Glomerular endothelial cell (primary cell): ENCODE measurements around the gene ITGA6. TPM values are rescaled to one million over a fixed set of nuclear protein-coding genes. Genes with fewer than 3 reads are reported as not detected.

ENCODE experiments used
- DNase-seq: peaks from one replicate; pipeline ENCODE4 v3.0.0-alpha.2; 2011; ENCODE audit warnings: low read depth, low spot score; ENCODE audit errors: extremely low read depth
- total RNA-seq: library from RNA; depleted of rRNA; stranded (reverse); fragments of >200 nt; gene quantifications from 2 replicates; pipeline ENCODE4 v1.2.3, GENCODE V29; 2015

ITGA6 gene
- total RNA-seq = 288 and 382 TPM in 2 replicates

DNA sequence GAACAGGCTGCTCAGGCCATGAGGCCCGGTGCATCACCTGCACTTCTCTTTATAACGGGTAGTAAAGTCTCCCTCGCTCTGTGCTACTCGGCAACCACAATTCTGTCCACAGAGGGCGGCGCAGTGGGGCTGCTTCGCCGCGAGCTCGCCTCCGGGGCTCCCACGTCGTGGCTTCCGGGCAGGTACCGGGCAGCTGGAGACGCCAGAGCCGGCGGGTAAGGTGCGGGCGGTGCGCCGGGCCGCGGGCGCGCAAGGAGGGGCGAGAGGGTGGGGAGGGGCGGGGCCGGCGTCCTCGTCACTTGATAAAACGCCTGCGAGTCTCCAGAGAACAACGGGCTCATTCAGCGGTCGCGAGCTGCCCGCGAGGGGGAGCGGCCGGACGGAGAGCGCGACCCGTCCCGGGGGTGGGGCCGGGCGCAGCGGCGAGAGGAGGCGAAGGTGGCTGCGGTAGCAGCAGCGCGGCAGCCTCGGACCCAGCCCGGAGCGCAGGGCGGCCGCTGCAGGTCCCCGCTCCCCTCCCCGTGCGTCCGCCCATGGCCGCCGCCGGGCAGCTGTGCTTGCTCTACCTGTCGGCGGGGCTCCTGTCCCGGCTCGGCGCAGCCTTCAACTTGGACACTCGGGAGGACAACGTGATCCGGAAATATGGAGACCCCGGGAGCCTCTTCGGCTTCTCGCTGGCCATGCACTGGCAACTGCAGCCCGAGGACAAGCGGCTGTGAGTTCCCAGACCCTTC is at the start of gene ITGA6:
Gene ITGA6, plus strand, starts transcription at position 331 of the 734 bp plus-strand sequence.
- DNase-seq = no peak

GRCh38 chr2:172380436-172381274 is 46.7 kb upstream of the ITGA6 start:
- no peak for DNase-seq

GRCh38 chr2:172381275-172382027 is 45.9 kb upstream of the ITGA6 start:
- no peak for DNase-seq

- no peak for DNase-seq
Measured at GRCh38 chr2:172387361-172387760, 40.0 kb upstream of the ITGA6 start.

- no peak for DNase-seq
Measured at GRCh38 chr2:172389685-172390339, 37.6 kb upstream of the ITGA6 start.

- DNase-seq = no peak
Measured at GRCh38 chr2:172394002-172394401, 33.4 kb upstream of the ITGA6 start.

DNA sequence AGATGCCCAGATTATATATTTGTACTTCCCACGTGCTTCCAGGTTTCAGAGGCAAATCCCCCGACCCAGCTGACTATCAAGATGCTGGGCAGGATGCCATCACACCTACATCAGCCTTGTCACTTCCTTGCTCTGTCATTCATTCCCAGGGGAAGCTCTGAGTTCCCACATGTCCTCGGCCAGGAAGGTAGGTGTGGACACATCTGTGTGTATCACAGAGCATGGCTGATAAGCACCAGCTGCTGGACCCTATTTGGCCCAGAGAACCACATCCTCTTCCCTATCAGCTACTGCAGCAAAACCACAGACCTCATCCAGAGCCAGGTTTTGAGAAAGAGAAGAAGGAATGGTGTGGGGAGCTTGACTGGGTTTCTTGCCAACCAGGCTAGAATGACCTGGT is 31.9 kb upstream of the ITGA6 start:
- DNase-seq = no peak

DNA sequence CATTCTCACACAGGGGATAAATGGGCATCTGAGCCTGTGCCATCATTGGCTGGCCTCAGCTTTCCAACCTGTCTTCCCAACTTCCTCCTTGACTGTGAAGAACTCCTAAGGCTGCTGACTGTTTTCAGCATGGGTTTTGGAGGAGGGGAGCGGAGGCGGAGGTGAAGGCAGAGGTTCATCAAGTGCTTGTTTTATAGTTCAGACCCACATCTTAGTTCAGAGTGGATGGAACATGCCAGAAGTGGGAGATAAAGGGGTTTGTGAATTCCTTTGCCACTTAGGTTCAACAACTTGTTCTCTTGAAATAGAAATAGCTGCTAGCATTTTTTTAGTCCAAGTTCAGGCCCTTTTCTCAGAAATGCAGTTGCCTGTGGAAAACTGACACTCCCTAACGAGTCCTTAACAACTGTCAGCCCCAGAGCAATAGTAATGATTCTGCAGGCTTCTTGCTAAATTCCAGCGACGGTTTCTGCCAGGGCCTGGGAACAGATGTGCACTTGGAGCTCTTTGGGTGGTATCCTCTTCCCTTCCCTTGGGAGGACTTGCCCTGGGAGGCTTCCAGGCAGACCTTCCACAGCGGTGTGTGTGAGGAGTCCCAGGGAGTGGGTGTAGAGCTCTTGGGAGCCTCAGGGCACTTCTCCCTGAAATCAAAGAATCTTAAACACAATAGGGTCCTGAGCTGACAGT is 30.1 kb upstream of the ITGA6 start:
- DNase-seq = no peak

DNA sequence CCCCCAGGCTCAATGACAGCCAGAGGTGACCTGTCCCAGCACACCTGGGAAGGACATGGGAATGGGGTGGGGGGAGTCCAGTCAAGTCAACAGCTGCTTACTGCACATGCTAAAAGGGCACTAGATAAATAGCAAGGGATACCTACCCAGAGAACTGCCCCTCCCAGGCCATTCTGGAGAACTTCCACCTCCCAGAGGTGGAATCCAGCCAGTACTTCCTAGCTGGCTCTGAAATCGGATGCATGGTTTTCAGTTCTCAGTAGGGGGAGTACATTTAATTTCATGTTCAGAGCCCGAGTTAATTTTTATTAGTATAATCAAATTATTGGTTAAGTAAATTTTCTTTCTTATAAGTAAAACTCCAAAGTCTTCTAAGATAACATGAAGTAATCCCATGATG is 28.9 kb upstream of the ITGA6 start:
- DNase-seq = no peak

DNA sequence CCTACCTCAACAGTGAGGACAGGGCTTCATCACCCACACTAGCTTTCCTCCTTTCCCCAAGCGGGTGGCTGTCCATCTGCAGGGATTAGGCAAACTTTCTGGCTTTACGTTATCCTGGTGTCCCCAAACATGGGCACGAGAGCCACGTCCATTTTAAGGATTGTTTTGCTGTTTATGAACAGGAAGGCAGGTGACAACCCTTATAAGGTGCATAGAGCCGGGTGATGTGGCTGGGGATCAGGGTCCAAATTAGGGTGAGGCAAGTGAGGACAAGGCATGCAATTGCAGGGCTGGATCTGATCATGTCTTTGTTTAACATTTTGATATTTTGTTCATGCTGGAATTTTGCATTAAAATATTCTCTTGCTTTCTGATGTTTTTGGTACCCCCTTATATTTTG is 27.6 kb upstream of the ITGA6 start:
- DNase-seq = no peak

DNA sequence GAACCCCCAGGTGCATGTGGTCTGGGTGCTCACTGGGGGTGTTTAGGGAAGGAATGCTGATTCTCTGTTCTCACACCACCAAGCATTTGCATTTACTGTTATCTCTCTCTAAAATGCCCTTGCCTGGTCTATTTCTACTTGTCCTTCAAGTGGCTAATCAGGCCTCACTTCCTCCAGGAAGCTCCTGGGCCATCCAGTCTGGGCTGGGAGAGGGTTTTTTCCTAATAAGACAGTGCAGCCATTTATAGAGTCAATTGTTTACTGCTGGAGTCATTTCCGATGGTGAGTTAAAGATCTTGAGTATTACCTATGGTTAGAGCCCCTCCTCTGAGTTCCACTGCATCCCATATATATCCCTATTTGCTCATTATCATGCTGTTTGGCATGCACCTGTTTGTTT is 25.2 kb upstream of the ITGA6 start:
- DNase-seq = no peak

DNA sequence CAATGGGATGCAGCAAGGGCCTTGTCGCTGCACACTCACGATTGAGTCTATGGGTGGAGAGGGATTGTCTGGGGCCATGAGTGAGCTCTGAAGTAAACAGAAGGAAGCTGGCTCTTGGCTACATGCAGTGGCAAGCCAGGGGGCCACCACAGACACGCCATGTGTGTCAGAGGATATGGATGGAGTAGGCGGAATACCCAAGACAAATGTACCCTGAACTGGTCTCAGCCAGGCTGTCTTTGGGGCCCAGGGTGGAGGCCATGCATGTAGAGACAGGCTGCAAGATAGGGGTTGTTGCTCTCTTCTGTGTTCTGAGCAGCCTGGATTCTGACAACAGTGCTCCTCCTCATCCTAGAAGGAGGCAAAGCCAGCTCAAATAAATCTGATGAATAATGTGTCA is 24.0 kb upstream of the ITGA6 start:
- DNase-seq = no peak

DNA sequence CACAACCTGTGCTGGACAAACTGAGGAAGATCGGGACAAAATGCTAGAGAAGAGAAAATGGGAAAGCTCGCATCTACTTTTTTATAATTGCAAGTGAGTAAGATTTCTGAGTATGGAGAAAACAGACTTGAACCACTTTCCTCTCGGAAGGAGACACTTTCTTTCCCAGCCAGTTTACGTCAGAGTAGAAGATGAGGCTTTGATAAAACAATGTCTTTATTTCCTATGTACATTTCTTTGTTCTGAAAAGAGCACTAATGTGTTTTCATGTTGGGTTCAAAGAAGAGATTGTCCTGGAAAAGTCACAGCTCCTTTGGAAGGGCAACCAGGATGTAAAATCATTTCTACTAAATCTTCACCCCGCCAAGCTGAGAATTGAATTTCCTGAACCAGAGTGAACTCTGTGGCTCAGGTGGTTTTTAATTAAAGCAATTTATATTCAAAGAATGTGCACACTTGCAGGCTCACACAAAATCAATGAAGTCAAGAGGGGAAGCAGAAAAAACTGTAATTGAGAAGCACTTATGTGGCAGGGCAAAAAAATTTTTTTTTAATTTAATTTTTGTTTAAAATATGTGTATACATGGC is 23.4 kb upstream of the ITGA6 start:
- no peak for DNase-seq

GRCh38 chr2:172404824-172405223 is 22.6 kb upstream of the ITGA6 start:
- no peak for DNase-seq

- DNase-seq = no peak
Measured at GRCh38 chr2:172405673-172406072, 21.7 kb upstream of the ITGA6 start.

DNA sequence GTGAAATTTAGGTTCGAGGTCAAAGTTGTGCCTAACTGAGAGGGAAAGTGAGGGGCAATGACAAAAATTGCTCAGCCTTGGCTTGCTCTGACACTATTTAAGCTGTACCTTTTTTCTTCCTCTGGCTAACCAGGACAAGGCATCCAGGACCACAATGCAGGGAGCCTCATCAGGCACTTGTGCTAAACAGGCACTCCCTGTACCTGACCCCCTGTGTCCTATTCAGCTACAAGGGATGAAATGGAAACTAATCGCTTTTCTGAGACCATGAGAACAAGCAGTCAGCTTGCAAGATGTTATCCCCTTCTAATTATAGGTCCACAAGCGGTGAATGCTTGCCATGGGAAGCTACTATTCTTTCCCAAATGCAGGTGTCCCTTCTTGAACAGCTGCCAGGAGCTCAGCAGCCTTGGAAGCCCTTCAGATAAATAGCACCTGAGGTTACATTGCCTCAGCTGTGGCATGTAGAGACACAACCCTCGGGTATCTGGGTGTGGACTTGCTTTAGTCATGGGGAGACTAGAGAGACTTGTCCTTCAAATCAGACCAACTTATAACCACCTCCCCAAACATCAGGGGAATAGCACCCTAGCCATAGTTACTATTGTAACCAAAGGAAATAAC is 19.1 kb upstream of the ITGA6 start:
- DNase-seq = no peak

- DNase-seq = no peak
Measured at GRCh38 chr2:172409042-172409441, 18.3 kb upstream of the ITGA6 start.

DNA sequence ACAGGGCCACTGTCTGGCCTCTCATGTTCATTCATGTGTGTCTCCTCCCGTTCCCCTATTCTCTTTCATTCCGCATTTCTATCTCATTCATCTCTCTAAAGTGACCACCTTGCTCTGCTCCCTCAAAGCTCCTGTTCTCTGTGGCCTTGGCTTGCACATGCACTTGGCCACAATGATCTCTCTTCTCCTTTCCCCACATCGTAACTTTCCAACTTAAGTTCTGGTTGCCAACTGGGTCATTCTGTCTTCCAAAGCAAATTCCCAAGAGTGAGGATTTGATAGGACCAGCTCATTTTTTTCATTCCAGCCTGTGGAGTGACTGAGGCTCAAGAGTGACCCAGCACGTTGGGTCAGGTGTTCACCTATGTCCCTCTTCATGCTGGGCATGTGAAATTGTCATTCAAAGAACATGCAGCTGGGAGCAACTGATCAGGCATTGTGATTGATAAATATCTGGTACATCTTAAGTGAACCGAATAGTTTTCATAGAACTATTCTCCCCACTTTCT is 14.3 kb upstream of the ITGA6 start:
- no peak for DNase-seq

DNA sequence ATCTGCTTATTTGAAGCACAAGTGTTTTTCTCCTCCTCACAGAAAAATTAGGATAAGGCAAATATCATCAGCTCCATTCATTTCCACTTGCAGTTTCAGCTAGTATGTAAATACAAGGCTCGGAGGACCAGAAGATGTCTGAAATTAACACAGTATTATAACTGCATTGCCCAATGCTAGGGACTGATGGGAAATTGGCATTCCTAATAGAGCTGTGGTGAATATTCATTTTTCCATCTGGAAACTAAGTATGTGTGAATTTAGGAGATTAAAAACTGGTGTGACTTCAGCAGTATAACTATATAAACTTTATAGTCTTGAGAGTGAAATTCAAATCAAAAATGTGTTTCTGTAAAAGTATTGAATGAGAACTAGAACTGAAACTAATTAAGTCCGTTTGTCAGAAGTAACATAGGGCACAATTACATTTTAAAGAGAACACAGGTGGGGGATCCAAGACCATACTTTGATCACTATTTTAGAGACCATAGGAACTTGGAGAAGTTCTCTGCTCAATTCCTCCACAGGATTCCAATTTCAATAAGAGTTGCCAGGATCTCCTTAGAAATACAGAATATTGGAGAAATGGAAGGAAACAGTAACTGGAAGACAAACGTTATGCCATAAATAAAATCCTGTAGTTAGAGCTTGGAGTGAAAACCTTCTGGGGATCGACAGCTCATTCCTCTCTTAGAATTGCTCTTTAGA is 12.1 kb upstream of the ITGA6 start:
- DNase-seq = no peak
